HG03575 (cell line): ENCODE measurements around the gene JAZF1.
"Not testable (repeated sequence)": the region's sequence is repeated elsewhere in the genome, so short reads cannot be mapped to it uniquely, and the experiment has no call there.

Experiments
- ATAC-seq: cut with Tn5 transposase; IDR thresholded peaks from one replicate; pipeline ENCODE4 v1.9.1; 2021; ENCODE audit not compliant: unreplicated experiment, insufficient number of reproducible peaks, low FRiP score; ENCODE audit errors: extremely low read depth

JAZF1 gene

DNA sequence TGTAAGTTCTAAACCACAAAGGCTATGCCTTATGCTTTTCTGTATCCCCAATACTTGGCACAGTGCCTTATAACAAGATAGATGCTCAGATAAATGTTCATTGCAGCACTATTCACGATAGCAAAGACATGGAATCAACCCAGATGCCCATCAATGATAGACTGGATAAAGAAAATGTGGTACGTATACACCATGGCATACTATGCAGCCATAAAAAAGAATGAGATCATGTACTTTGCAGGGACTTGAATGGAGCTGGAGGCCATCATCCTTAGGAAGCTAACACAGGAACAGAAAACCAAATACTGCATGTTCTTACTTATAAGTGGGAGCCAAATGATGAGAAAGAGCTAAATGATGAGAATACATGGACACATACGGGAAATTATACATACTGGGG, 293.9 kb downstream of the JAZF1 start:
- ATAC-seq = not testable (repeated sequence)

DNA sequence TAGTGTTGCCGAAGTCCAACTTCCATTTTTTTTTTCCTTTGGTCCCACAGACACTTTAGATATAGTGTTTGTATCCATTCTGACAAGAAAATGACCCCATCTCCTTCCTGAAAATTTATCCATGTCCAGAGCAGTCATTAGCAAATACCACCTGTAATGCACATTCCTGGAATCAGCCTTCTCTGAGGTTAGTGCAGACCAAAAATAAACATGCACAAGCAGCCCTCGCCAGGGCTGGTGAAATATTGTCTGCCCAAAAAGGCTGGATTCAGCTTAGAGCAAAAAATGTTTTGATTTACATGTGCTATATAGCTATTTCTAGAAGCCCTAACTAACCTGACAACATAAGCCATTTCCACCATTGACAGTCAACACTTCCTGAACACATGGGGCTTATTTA, 294.9 kb downstream of the JAZF1 start:
- no peak for ATAC-seq

DNA sequence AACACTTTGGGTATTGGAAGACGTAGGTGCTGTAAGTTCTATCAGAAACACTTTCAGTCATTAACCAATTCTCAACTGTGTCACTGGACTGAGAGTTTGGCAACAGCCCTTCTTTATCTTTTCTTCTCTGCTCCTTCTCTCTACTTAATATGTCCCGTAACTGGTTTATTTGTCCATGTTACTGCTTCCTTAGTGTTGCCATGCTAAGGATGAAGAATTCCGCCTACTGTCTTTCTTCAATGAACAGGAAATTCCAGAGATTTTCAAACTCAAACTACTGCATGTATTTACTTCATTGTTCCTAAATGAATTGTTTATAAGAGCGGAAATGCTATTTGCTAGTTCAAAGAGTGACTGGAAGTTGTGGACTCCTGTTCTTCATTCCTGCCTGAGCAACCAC, 296.9 kb downstream of the JAZF1 start:
- ATAC-seq = no peak

DNA sequence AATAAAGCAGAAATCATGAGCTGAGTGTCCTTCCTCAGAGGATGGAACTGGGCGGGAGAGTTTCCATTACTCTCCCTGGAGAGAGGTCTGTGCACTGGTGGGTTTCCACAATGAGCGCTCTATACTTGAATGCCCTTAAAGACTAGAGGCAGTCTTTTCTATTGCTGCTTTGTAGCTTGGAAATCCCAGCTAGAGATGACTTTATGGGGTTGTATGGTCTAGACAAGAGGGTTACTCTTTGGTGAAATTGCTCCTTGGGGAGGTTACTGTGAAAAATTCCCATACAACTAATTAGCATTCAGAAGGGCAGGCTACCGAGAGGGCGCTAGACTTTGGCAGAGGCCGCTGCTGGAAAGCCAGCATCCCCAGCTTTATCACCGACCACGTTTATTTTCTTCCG, 303.8 kb downstream of the JAZF1 start:
- ATAC-seq = no peak

DNA sequence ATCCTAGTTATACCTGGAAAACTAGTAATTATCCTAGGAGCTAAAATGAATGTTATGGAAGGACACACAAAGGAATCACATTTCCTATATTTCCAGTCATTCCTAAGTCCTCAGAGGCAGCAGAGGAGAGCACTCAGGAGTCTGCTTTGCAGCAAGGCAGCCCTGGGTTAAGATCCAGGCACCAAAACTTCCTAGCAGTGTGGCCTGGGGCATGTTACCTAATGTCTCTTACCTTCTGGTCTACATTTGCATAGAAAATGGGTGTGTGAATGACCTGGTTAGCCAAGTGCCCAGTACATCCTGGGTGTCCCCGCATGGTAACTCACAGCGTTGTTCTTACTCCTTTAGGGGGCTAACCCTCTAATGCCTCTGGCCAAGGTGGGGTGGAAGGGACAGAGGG, 304.8 kb downstream of the JAZF1 start:
- no peak for ATAC-seq

DNA sequence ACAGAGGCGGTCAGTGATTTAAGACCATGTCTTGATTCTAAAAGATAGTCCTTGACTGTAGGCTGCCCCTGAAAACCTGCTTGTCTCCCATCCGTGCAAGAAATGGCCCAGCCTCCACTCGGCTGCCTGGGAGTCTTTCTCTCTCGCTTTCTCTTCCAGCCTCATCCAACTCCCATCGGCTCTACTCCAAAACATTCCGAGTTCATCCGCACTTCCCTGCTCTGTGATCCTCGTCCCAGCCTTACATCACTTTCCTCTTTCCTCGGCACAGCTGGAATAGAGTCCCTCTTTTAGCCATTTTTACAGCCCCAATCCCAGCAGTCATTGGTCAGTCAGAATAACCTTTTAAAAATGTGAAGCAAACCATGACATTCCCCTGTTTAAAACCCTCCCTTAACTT, 305.5 kb downstream of the JAZF1 start:
- no peak for ATAC-seq

DNA sequence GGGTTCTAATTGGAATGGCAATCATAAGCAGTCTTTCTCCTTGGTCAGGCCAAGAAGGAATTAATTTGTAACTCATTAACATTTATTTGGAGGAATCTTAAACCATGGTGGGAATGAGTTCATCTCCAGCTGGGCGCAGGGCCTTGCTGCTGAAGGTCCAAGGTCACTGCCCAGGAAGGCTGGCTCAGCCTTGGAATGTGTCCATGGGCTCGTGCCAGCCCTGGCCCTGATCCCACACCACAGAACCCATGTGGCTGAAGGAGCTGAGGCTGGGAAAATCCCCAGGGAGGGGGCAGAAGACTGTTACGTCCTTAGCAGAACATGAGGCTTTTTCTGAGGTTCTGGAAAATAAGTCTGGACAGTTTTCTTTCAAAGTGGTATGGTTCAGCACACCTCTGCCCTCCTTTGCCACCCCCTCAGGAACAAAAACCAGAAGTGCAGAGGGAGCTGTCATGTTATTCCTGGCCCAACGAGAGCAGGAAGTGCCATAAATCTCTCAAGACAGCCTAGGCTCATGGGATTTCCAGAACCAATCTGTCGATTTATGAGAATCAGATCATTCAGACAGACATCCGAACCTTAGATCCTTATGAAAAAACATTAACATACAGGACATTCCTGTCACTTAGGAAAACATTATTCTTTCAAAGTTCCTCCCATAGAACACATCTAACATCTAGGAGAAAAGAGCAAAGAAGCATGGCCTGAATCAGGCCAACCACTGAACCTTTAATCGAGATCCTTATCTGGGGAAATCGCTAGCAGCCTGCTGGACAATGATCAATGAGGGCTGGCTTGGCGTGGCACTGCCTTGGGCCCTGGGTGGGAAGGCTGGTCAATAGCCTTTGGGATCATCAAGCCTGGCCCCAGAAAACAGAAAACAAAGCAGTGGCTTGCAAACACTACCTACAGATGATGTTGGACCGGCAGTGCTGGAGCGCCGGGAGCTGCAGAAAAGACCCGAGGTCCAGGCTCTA, 306.3 kb downstream of the JAZF1 start:
- no peak for ATAC-seq

DNA sequence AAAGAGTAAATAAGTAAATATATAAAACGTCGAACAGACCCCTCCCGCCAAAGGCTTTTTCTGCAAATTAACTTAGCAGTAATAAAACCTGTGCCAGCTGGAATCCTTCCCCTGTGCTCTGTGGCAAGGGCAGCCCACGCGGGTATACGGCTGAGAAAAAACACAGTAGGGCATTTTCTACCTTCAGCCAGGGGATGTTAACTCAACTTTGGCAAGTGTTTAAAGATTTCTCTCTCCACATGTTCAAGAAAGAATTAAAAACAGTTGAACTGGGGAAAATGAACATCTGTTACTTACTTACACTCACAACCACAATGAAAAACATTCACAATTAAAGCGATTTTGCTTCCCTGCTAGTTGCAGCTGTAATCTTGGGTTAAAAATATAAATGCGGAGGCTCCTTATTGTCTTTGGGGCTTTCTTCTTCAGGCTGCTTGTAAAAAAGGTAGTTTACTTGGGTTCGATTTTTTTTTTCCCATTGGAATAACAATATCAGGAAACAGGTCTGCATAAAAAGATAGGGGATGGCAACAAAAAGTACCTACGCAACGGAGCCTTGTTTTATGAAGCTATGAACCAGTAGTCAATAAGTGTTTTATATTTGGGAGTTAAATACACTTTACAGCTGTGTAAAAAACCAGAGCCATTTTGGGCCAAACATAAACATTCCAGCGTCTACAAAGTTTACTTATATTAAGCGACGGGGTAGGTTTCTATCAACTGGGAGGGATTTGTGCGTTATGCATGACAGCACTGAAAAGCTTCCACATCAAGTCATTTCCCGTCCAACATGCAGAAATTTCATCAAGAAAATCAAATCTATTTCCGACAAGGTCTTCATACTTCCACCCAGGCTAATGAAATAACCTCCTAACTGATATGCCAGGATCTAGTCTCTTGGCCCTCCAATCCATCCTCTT, 308.0 kb downstream of the JAZF1 start:
- no peak for ATAC-seq

DNA sequence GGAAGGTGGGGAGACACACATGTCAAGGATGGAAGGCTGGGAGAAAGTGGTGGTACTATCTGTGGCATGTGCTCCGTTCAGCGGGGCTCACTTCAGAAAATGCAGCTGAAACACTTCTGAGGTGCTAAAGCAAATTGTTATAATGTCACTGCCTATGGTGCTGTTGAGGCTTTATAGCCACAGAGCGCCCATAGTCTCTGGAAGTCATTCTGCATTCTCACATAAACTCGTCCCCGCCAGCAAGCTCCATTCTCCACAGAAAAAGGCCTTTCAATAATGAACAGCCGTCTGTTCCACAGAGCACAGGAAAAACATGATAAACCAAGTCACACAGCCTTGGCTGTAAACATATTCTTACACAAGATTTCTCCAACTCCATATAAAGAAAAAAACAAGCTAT, 308.7 kb downstream of the JAZF1 start:
- no peak for ATAC-seq

DNA sequence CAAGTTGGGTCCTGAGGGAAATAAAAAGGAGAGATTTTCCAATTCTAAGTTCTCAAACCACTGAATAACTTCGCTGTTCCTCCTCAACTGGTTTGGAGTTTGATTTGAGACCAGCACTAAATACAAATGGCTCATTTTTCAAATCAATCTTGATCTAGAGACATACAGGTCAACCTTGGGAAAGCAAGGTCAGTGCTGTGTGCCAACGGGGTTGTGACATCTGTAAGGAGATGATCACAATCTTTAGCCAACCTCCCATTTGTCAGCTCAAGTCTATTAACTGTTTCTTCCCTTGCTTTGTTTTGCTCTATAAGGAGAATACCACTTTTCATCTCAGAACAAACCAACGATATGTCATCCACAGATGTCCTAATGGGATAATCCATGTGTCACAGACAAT, 309.5 kb downstream of the JAZF1 start:
- ATAC-seq = no peak

DNA sequence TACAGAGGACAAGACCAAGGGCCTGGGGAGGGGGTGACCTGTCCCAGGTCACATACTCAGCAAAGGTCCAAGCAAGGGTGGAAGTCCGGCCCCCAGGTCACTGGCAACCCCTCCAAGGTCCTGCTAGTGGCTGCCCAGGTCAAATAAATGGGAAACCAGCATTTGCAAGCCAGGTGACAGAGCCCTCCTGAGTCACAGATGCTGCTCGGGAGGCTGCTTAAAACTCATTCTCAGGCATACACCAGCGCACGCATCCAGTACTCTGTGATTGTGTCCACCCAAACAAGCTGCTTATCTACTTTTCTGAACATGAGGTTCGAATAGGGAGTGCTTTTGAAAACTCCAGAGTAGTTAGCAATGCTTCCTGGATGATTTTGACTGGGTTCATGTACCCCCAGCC, 310.0 kb downstream of the JAZF1 start:
- no peak for ATAC-seq

DNA sequence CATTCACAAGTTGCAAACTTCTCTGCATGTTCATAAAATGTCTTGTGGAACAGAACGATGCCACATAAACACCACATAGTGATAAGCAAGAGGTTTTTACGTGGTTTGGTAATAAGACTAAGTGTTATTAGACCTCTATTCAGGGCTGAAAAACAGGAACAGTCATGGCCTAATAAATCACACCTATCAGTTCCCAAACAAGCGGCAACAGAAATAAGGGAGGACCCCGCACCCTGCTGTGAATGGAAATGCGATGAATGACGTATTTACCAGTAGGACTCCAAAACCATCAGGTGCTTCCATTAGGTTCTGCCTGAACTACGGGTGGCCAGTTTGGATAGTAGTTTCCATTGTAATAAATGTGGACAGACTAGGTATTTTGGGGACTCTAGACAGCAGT, 311.5 kb downstream of the JAZF1 start:
- ATAC-seq = no peak

DNA sequence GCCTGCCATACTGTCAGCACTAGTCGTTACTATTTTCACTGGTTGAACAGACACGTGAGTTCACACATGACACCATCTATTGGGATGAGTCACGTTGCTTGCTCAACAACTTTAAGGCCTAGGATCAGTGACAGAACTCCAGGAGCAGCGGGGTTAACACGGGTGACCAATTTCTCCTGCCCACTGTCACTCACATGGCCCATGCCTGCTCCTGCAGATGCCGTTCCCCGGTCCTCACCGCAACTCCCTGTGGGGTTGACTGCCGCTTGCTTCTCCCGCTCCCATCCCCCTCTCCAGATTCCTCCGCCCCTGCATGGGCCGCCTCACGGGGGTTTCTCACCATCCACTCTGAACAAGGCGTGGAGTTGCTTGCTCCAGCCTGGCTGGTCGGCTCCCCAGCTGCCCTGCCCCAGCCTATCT, 312.5 kb downstream of the JAZF1 start:
- no peak for ATAC-seq

DNA sequence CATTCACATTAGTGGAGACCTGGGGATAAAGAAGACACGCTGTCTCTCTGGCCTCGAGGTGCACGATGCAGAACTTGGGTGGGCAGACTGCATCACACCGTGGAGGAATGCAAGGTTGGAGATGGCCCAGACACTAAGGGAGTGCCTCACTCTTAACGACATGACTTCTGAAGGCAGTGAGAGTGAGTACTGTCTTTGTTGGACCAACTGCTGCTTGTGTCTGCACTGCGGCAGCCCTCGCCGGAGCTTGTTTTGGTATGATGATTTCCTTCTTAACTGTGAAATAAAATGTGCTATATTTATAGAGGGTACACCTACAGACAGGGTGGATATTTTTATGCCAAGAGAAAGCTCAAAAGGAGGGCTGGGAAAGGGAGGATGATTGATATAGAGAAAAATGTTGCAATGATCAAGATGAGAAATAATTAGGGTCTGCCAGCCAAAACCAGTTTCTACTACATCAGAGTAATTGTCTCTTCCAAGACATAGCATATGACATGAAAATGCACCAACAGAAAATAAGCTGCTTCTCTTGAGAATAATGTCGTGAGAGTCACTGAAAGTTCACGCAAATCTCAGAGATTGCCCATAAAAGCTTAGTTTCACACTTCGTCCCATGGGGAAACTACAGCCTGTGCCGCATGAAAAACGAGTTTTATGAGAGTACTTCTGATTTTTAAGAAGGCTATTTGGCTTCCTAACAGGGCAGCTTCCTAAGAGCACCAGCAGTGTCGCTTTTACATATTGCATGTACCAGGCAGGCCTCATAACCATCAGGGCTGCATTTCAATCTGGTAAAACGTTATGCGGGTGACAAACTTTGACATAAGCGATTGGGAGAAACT, 313.5 kb downstream of the JAZF1 start:
- ATAC-seq = no peak

DNA sequence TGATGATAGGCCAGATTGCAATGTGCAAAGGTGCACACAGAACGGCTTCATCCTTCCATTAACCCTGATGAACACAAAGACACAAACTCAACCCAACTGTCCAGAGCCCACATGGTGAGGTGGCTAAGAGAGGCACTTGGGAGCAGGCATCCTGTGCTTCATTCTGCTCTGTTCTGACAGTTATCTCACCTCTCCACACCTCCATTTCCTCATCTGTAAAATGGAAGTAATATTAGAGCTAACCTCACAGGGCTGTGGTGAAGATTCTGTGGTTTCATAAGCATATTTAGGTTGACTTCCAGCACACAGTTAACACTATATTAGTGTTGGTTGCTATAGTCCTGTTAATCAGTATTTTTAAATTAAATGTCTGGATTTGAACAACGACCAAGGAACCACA, 314.3 kb downstream of the JAZF1 start:
- ATAC-seq = no peak

DNA sequence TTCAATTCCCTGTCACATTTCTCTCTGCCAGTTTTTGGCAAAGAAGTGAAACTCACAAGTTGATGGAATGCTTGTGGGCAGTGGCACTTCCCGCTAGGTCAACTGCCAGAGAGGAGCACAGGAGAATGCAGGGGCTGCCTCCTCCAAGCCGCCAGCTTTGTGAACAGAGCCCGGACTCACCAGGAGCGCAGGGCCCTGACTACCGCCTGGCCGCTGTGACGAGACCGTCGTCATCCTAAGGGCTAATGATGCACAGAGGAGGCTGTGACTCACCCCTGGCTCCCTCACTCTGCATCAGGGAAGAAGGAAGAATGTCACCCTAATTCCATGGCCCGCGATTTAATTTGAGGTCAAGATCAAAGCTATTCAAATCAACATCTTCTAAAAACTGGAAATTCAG, 316.7 kb downstream of the JAZF1 start:
- ATAC-seq = no peak

DNA sequence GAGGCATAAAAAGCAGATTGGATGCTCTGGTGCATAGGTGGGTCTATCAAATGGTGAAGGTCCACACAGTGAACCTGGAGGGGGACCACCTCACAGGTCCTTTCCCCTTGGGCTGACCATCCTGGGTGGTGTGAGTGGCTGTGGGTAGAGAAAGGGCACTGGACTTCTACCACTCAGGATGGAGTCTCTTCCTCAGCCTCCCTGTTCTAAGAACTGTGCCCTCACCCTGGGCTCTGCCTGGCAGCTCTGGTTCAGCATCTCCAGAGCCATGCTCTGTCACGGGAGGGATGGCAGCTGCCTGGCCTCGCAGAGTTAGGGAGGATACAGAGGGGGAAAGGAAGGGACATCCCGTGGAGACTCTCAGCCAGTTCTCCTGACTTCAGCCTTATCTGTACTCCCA, 318.8 kb downstream of the JAZF1 start:
- no peak for ATAC-seq

DNA sequence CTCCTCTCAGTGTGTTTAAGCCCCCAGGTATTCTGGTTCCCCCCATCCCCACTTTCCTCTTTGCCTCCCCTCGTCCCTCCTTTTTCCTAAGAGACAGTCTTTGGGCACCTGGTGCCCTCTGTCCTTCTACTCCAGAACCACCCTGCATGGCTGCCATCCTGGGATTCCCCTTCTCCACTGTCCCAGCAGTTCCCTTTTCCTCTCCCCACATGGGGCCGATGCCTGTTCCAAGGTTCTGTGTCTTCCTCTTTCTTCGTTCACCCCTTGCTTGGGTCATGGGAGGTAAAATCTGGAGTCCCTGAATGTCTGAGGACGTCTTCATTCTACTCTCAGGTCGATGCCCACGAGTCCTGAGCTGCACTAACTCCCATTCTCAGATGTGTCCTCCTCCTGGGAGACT, 319.8 kb downstream of the JAZF1 start:
- ATAC-seq = no peak
